ENCODE results near the gene SLC6A1. TPM values are rescaled to one million over a fixed set of nuclear protein-coding genes. Genes with fewer than 3 reads are reported as not detected.

The SLC6A1 gene
- total and polyA plus RNA-seq, 2 of the 8 experiments (the other 6 are each of a cell fraction or from before 2014, with no cell fraction given), result 0.30 to 0.63 TPM

DNA sequence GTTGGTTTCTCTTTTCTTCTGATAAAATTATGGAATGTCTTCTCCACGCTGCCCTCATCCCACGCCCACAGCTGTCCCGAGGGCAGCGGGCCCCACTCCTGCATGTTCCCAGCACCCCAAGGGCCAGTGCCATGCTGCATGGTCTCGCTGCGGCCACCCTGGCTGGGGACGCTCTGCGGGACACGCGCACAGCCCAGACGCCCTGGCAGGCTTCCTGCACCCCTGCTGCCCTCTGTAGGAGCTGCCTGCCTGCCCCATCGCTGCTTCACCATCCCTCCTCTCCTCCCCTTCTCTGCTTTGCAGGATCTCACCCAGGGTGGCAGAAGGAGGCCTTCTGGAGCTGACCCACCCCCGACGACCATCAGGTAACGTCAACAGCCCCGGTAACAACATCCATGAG, 22.8 kb downstream of the SLC6A1 start:
- no peaks in the 10 kb centered on the region for H3K79me2 ChIP-seq (ENCODE audit: control insufficient read depth in 1 of 2, insufficient read depth in 2 of 2, low read length in 2 of 2)
- H3K79me1 ChIP-seq (ENCODE audit: low read depth, low read length), result no peaks in the 10 kb centered on the region
- FAIRE-seq, result no peak
- H3K4me3 ChIP-seq (ENCODE audit: extremely low read depth in 1 of 4, insufficient read depth in 2 of 4, low read depth in 3 of 4, low read length in 4 of 4), result no peak overlapping the region
- H4K5ac ChIP-seq (ENCODE audit: insufficient read length, low read depth, low read length), result no peak overlapping the region
- ChIA-PET CTCF (ENCODE audit: partially characterized antibody) (interaction anchor here (0.8 to 2.6 kb wide), 11 partner anchors 8 to 70 kb away, joined by 3 to 12 read pairs (median 4); no protein-coding TSS in a partner anchor), POLR2A (ENCODE audit: partially characterized antibody) (interaction anchor here (0.7 kb wide), 1 partner anchor 51 kb away, joined by 3 read pairs; no protein-coding TSS in a partner anchor)
- no peak overlapping the region for H3K4ac ChIP-seq (replicated peaks; ENCODE audit: insufficient read length, low read depth, low read length)
- H3K27ac ChIP-seq (ENCODE audit: low read depth, low read length), result no peak overlapping the region
- no peaks in the 10 kb centered on the region for H3K36me3 ChIP-seq (ENCODE audit: control insufficient read depth in 2 of 4, insufficient read depth in 4 of 4, low read length in 3 of 4)
- H2BK20ac ChIP-seq (ENCODE audit: low read length), result no peak overlapping the region
- no peak overlapping the region for H2AFZ ChIP-seq (ENCODE audit: low read length)
- no peak overlapping the region for H2BK15ac ChIP-seq (ENCODE audit: low read length)
- no peak overlapping the region for H4K8ac ChIP-seq (ENCODE audit: extremely low read depth, insufficient read depth, low read length)
- no peak overlapping the region for H2AK5ac ChIP-seq (ENCODE audit: low read depth, low read length)
- H3K9me3 ChIP-seq (ENCODE audit: insufficient read depth in 2 of 2, low read depth in 1 of 2, low read length in 1 of 2), result no peaks in the 10 kb centered on the region
- H3K14ac ChIP-seq (ENCODE audit: insufficient read length), result no peak overlapping the region
- no peak overlapping the region for H2BK5ac ChIP-seq (ENCODE audit: low read depth, low read length)
- H2BK120ac ChIP-seq (replicated peaks; ENCODE audit: low read depth, low read length), result no peak overlapping the region
- no peak overlapping the region; the same call in 1 of the 2 replicates for H2BK12ac ChIP-seq (ENCODE audit: low read depth, low read length)
- H4K91ac ChIP-seq (replicated peaks; ENCODE audit: insufficient read length, low read length), result no peak overlapping the region
- no peak overlapping the region for H3K18ac ChIP-seq (ENCODE audit: extremely low read depth, low read length)
- H3K23me2 ChIP-seq (ENCODE audit: low read depth, low read length), result no peaks in the 10 kb centered on the region
- WGBS, 2 experiments (ENCODE audit: extremely low coverage in 1 of 2, insufficient coverage in 1 of 2, insufficient read length in 1 of 2, insufficient replicate concordance in 2 of 2, low coverage in 1 of 2, low lambda C conversion rate in 2 of 2, missing lambda C conversion rate in 1 of 2), result 89% methylated on average over 16 of the region's 16 CpGs; no CpG with 5 or more reads in 1 of the 2 experiments
- DNase-seq (ENCODE audit: low read depth in 1 of 2, low spot score in 2 of 2), result no peak
- H3K4me1 ChIP-seq (replicated peaks in 1 of 4; ENCODE audit: control insufficient read depth in 3 of 4, insufficient read depth in 4 of 4, low read length in 3 of 4), result no peaks in the 10 kb centered on the region; a peak in 1 of 7 replicates
- H3K23ac ChIP-seq (ENCODE audit: insufficient read length), result no peak overlapping the region
- no peak overlapping the region for H3K56ac ChIP-seq (replicated peaks; ENCODE audit: insufficient read length, low read depth, low read length)
- H4K20me1 ChIP-seq (replicated peaks in 1 of 2; ENCODE audit: control insufficient read depth in 1 of 2, insufficient read depth in 2 of 2, low read length in 2 of 2), result no peaks in the 10 kb centered on the region
- TF ChIP-seq, protein P1, sequence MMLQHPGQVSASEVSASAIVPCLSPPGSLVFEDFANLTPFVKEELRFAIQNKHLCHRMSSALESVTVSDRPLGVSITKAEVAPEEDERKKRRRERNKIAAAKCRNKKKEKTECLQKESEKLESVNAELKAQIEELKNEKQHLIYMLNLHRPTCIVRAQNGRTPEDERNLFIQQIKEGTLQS (IDR thresholded peaks at IDR 0.05; ENCODE audit: insufficient read depth, low read depth, low read length), result no peak
- TF ChIP-seq RFX5 (IDR thresholded peaks at IDR 0.05; ENCODE audit: borderline replicate concordance, low read depth, low read length), result no peak
- TF ChIP-seq, protein P2, sequence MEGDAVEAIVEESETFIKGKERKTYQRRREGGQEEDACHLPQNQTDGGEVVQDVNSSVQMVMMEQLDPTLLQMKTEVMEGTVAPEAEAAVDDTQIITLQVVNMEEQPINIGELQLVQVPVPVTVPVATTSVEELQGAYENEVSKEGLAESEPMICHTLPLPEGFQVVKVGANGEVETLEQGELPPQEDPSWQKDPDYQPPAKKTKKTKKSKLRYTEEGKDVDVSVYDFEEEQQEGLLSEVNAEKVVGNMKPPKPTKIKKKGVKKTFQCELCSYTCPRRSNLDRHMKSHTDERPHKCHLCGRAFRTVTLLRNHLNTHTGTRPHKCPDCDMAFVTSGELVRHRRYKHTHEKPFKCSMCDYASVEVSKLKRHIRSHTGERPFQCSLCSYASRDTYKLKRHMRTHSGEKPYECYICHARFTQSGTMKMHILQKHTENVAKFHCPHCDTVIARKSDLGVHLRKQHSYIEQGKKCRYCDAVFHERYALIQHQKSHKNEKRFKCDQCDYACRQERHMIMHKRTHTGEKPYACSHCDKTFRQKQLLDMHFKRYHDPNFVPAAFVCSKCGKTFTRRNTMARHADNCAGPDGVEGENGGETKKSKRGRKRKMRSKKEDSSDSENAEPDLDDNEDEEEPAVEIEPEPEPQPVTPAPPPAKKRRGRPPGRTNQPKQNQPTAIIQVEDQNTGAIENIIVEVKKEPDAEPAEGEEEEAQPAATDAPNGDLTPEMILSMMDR (IDR thresholded peaks at IDR 0.05; ENCODE audit: control extremely low read depth in 1 of 3, insufficient read depth in 1 of 3, low read depth in 1 of 3, low read length in 3 of 3), result no peak
- TF ChIP-seq, protein P3, sequence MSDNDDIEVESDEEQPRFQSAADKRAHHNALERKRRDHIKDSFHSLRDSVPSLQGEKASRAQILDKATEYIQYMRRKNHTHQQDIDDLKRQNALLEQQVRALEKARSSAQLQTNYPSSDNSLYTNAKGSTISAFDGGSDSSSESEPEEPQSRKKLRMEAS (IDR thresholded peaks at IDR 0.05), result no peak
- no peaks in the 10 kb centered on the region for H3K27me3 ChIP-seq (replicated peaks in 1 of 4; ENCODE audit: control insufficient read depth in 3 of 4, extremely low read depth in 1 of 4, insufficient read depth in 3 of 4, low read length in 3 of 4)
- H3K4me2 ChIP-seq (ENCODE audit: insufficient read depth in 1 of 2, low read depth in 2 of 2, low read length in 2 of 2), result no peak overlapping the region
- H3K9ac ChIP-seq (replicated peaks in 1 of 4; ENCODE audit: extremely low read depth in 1 of 4, low read depth in 3 of 4, low read length in 3 of 4), result no peak overlapping the region

All from H1 (cell line).